Measurements from ENCODE around the gene DRAP1.

- TF ChIP-seq CTCF (IDR thresholded peaks at IDR 0.05) (no peak), POLR2A (IDR thresholded peaks at IDR 0.05) (no peak)
These were observed 35.2 kb upstream of the DRAP1 start for GRCh38 chr11:65883786-65884715.
